Esophagus squamous epithelium (tissue), 5 donors: ENCODE results near the gene LCN9. TPM values are rescaled to one million over a fixed set of nuclear protein-coding genes. Genes with fewer than 3 reads are reported as not detected.

Experiments
- DNase-seq: peaks from one replicate; lab custom pipeline; 2025; lab: John Stamatoyannopoulos, UW
- H3K27ac ChIP-seq, 4 donors: fragments of 200-600 bp; sonication (generic); one replicate each; pipeline ENCODE4 v1.5.1; 2016 to 2019; ENCODE audit warnings: mild to moderate bottlenecking in 1 of 4
- H3K27me3 ChIP-seq, 4 donors: fragments of 200-600 bp; sonication (generic); 1 replicate in 3 of 4; 2 replicates in 1 of 4; pipeline versions ENCODE4 v1.5.1 to v1.6.0; 2017 to 2021; ENCODE audit warnings: antibody characterized with exemption in 1 of 4
- H3K36me3 ChIP-seq, 3 donors: fragments of 200-600 bp; sonication (generic); one replicate each; pipeline ENCODE4 v1.5.1; 2016 to 2019
- H3K4me1 ChIP-seq, 3 donors: fragments of 200-600 bp; sonication (generic); one replicate each; pipeline ENCODE4 v1.5.1; 2017 to 2019
- H3K4me3 ChIP-seq, 4 donors: fragments of 200-600 bp; sonication (generic); 1 replicate in 3 of 4; 2 replicates in 1 of 4; pipeline ENCODE4 v1.5.1; 2016 to 2019; ENCODE audit warnings: mild to moderate bottlenecking in 2 of 4, moderate library complexity in 1 of 4
- H3K9me3 ChIP-seq, 3 donors: fragments of 200-600 bp; sonication (generic); one replicate each; pipeline ENCODE4 v1.5.1; 2016 to 2019
- POLR2A ChIP-seq, 4 donors: fragments of 450-650 bp; IDR thresholded peaks; one replicate each; pipeline ENCODE4 v1.6.1; 2017; ENCODE audit warnings: antibody characterized with exemption in 4 of 4, mild to moderate bottlenecking in 4 of 4, moderate library complexity in 3 of 4
- WGBS, 2 donors: methylation state at CpG; one replicate each; pipeline ENCODE4 v1.1.5; 2018; 5-methylcytosine and 5-hydroxymethylcytosine counted together
- intact Hi-C: fragments of 100-400 bp; cut with DNase I; formaldehyde crosslinking; loops from one replicate; pipeline ENCODE4 v1.15.0; 2022
- total RNA-seq, 4 donors: library from RNA; depleted of rRNA; stranded (reverse); fragments of >200 nt; gene quantifications; one replicate each; pipeline ENCODE4 v1.1.0, GENCODE V29; 2016
- TF ChIP-seq, protein P1 (sequence below), 6 experiments: fragments of 450-650 bp in 4 of 6; fragments of 200-600 bp in 2 of 6; sonication (generic) in 2 of 6; IDR thresholded peaks; one replicate each; pipeline ENCODE4 v1.5.1; 2016 to 2019; ENCODE audit warnings: antibody characterized with exemption in 6 of 6, mild to moderate bottlenecking in 4 of 6, moderate library complexity in 4 of 6
- donor health status: DM: yes; HTN: yes; CAD: no.

Gene LCN9
- total RNA-seq, 4 donors from 2014 or later, result not detected

DNA sequence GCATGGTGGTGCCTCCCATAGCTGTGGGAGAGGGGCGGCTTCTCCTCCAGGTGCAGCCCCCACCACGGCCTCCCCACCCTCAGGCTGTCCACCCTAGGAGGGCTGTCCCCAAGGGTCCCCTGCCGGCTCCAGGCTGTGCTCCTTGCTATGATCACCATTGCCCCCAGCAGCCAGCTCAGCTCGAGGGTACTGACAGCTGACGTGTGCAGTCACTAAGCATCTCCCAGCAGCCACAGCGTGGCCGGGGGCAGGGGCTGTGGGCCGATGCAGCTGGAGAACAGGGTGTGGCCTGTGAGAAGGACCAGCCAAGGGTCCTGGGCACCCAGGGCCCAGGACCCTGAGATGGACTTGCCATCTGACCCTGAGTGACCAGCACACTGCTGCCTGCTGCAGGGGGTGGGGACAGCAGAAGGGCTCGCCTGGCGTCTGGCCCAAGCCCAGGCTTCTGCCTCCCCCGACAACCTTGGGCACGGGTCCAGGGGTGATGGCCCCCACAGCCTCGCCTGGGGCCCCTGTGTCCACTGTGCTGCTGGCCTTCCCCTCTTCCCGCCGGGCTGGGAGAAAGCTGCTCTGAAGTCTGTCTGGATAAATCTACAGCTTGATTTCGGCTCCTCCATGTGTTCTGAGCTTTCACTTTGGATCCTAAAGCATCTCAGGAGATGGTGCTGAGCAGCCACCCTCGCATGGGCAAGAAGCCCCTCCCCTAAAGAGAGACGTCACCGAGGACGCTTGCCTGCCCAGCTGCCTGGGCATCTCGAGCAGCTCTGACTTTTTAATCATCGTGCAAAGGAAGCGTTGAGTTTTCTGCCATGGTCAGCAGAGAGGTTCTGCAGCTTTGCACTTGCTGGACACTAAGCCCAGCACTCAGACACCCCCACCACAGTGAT lies 44.4 kb downstream of the LCN9 start:
- H3K36me3 ChIP-seq, result no peaks in the 10 kb centered on the region
- 15 to 27% methylated on average over 9 of the region's 23 CpGs for WGBS, 2 donors
- no peak for DNase-seq
- H3K27ac ChIP-seq, result no peak overlapping the region
- TF ChIP-seq, protein P1, sequence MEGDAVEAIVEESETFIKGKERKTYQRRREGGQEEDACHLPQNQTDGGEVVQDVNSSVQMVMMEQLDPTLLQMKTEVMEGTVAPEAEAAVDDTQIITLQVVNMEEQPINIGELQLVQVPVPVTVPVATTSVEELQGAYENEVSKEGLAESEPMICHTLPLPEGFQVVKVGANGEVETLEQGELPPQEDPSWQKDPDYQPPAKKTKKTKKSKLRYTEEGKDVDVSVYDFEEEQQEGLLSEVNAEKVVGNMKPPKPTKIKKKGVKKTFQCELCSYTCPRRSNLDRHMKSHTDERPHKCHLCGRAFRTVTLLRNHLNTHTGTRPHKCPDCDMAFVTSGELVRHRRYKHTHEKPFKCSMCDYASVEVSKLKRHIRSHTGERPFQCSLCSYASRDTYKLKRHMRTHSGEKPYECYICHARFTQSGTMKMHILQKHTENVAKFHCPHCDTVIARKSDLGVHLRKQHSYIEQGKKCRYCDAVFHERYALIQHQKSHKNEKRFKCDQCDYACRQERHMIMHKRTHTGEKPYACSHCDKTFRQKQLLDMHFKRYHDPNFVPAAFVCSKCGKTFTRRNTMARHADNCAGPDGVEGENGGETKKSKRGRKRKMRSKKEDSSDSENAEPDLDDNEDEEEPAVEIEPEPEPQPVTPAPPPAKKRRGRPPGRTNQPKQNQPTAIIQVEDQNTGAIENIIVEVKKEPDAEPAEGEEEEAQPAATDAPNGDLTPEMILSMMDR (IDR thresholded peaks at IDR 0.05), result no peak
- no peak for TF ChIP-seq POLR2A (IDR thresholded peaks at IDR 0.05)
- peaks cover 1 to 7% (median 1%) of the 10 kb centered on the region in 3 donors for H3K4me1 ChIP-seq
- H3K9me3 ChIP-seq, result no peaks in the 10 kb centered on the region
- intact Hi-C loops, result no loop called here
- no peak overlapping the region for H3K4me3 ChIP-seq
- peaks cover 0 to 90% (median 1%) of the 10 kb centered on the region in 4 donors for H3K27me3 ChIP-seq

DNA sequence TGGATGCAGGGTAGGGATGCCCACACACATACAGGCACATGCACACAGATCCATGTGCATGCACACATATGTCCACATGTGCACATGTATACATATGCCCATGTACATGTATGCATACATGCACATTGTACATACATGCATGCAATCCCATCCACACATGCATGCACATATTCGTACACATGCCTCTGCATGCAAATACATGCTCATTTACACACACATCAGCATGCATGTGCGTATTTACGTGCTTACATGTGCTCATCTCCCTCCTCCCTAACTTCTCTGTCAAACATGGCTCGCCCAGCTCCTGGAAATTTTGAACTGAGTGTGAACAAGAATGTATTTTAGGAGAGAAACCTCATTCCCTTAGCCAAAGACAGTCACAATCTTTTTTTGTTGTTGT lies 45.1 kb downstream of the LCN9 start:
- Histone ChIP-seq H3K4me3 (no peak overlapping the region), H3K27me3 (peaks cover 0 to 90% (median 0%) of the 10 kb centered on the region in 4 donors), H3K27ac (no peak overlapping the region), H3K36me3 (no peaks in the 10 kb centered on the region), H3K9me3 (no peaks in the 10 kb centered on the region), H3K4me1 (peaks cover 0 to 5% (median 0%) of the 10 kb centered on the region in 3 donors)
- DNase-seq, result no peak
- 73 to 76% methylated on average over 4 of the region's 4 CpGs for WGBS, 2 donors
- intact Hi-C loops, result no loop called here
- TF ChIP-seq, protein P1 (IDR thresholded peaks at IDR 0.05), result no peak
- no peak for TF ChIP-seq POLR2A (IDR thresholded peaks at IDR 0.05)

DNA sequence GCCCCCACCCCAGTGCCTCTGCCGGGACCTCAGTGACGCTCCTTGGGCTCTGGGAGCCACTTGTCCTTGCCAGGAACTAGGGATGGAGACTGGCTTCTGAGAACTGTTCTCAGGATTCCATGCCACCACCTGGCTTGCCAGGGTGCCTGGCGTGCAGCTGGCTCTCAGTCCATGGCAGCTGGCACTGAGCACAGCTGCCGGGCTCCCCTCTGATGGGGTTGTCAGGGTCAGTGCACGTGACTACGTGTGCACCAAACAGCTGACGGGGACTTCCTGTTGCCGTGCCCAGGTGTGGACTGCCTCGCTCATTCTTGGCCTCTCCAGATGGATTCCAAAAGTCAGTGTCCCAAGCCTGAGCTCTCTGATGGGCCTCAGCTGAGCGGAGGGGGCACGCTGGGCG lies 48.3 kb downstream of the LCN9 start:
- Histone ChIP-seq H3K4me1 (peaks cover 0 to 3% (median 0%) of the 10 kb centered on the region in 3 donors), H3K27ac (no peak overlapping the region), H3K27me3 (peaks cover 0 to 89% (median 9%) of the 10 kb centered on the region in 4 donors), H3K4me3 (no peak overlapping the region), H3K9me3 (no peaks in the 10 kb centered on the region), H3K36me3 (no peaks in the 10 kb centered on the region)
- DNase-seq, result no peak
- intact Hi-C loops, result no loop called here
- no peak for TF ChIP-seq POLR2A (IDR thresholded peaks at IDR 0.05)
- TF ChIP-seq, protein P1 (IDR thresholded peaks at IDR 0.05), result no peak
- 70 to 77% methylated on average over 5 to 8 of the region's 12 CpGs for WGBS, 2 donors

DNA sequence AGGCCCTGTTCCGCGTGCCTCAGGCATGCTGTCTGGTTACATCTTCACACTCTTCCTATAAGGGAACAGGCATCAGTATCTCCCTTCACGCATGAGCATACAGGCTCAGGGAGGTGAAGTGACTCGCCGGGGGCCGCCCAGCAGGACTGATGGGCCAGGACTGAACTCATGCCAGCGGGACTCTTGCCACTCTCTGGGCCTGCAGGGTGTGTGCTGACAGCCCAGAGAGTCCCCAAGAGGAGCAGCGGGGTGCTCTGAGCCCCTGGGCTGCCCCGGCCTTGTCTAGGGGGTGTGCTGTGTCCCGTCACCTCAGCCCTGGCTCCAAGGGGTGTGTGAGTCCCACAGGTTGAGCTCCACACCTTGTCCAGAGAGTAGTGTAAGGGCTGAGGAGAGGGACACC lies 48.8 kb downstream of the LCN9 start:
- Histone ChIP-seq H3K4me1 (no peaks in the 10 kb centered on the region), H3K27ac (no peak overlapping the region), H3K9me3 (no peaks in the 10 kb centered on the region), H3K27me3 (peaks cover 0 to 89% (median 9%) of the 10 kb centered on the region in 4 donors), H3K36me3 (no peaks in the 10 kb centered on the region), H3K4me3 (no peak overlapping the region)
- no peak for DNase-seq
- intact Hi-C loops, result no loop called here
- WGBS, 2 donors, result 59 to 72% methylated on average over 2 to 6 of the region's 10 CpGs
- no peak for TF ChIP-seq POLR2A (IDR thresholded peaks at IDR 0.05)
- TF ChIP-seq, protein P1 (IDR thresholded peaks at IDR 0.05), result no peak

DNA sequence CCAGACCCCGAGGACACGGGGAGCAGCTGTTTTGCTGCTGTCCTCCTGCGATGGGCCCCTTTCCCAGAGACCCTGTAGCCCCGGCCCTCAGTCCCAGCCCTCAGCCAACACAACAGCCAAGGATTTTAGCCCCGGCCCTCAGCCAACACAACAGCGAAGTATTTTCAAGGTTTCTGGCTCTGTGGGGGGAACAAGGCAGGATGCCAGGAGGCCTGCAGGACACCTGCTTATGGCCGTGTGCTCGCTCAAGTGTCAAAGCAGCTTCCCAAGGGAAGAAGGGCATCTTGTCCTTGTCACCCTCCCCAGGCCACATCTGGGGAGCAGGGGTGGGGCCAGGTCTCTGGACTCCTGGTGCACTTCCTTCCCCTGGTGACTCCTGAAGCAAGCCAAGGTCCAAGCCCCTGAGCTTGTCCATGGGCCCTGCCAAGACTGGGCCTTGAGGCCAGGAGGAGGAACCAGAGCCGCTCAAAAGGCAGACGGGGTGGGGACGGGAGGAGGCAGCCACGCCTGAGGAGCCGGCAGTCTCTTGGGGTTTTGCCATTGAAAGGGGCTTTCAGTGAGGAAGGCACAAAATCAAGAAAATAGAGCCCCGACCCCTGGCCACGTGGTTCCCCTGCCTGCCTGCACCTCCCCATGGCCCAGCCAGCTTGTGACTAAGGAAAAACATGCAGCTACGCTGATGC lies 49.6 kb downstream of the LCN9 start:
- no peak overlapping the region for H3K4me3 ChIP-seq
- H3K4me1 ChIP-seq, result no peaks in the 10 kb centered on the region
- no peaks in the 10 kb centered on the region for H3K9me3 ChIP-seq
- TF ChIP-seq POLR2A (IDR thresholded peaks at IDR 0.05), result no peak
- TF ChIP-seq, protein P1 (IDR thresholded peaks at IDR 0.05), result no peak
- intact Hi-C loops, result no loop called here
- H3K36me3 ChIP-seq, result no peaks in the 10 kb centered on the region
- no peak overlapping the region for H3K27ac ChIP-seq
- WGBS, 2 donors, result 18 to 53% methylated on average over 6 to 8 of the region's 16 CpGs
- peaks cover 0 to 89% (median 9%) of the 10 kb centered on the region in 4 donors for H3K27me3 ChIP-seq
- no peak for DNase-seq
